ENCODE measurements around the gene EFEMP1.
A peak's percentile ranks its signal among the peaks of the same experiment; 100 is the strongest.

EFEMP1 gene

GRCh38 chr2:55916473-55917049 is 7.0 kb downstream of the EFEMP1 start:
- H3K4me3 ChIP-seq (replicated peaks in 1 of 2; ENCODE audit: low read depth in 2 of 2, low read length in 2 of 2): peak overlapping the region in 1 of 2 donors; percentile 24
- TF ChIP-seq CTCF (IDR thresholded peaks at IDR 0.05; ENCODE audit: low read depth, low read length): no peak
- peak in 1 of 2 donors; percentile 44 for DNase-seq (ENCODE audit: low read depth in 2 of 2)

- TF ChIP-seq CTCF (IDR thresholded peaks at IDR 0.05; ENCODE audit: low read depth, low read length): no peak
- H3K4me3 ChIP-seq (replicated peaks in 1 of 2; ENCODE audit: low read depth in 2 of 2, low read length in 2 of 2): no peak overlapping the region
- peak in 1 of 2 donors; percentile 14 for DNase-seq (ENCODE audit: low read depth in 2 of 2)
Observed at GRCh38 chr2:55914786-55915185, 8.8 kb downstream of the EFEMP1 start.

GRCh38 chr2:55912926-55913325 is 10.7 kb downstream of the EFEMP1 start:
- peak in 1 of 2 donors; percentile 19 for DNase-seq (ENCODE audit: low read depth in 2 of 2)
- H3K4me3 ChIP-seq (replicated peaks in 1 of 2; ENCODE audit: low read depth in 2 of 2, low read length in 2 of 2): no peak overlapping the region

GRCh38 chr2:55910077-55910476 is 13.5 kb downstream of the EFEMP1 start:
- no peak for TF ChIP-seq CTCF (IDR thresholded peaks at IDR 0.05; ENCODE audit: low read depth, low read length)
- no peak overlapping the region for H3K4me3 ChIP-seq (replicated peaks in 1 of 2; ENCODE audit: low read depth in 2 of 2, low read length in 2 of 2)
- DNase-seq (ENCODE audit: low read depth in 2 of 2): no peak

More at GRCh38 chr2:55912926-55913325, 10.7 kb downstream of the EFEMP1 start:
- TF ChIP-seq CTCF (IDR thresholded peaks at IDR 0.05; ENCODE audit: low read depth, low read length): no peak

GRCh38 chr2:55907686-55908085 is 15.9 kb downstream of the EFEMP1 start:
- no peak for TF ChIP-seq CTCF (IDR thresholded peaks at IDR 0.05; ENCODE audit: low read depth, low read length)
- no peak overlapping the region for H3K4me3 ChIP-seq (replicated peaks in 1 of 2; ENCODE audit: low read depth in 2 of 2, low read length in 2 of 2)
- no peak for DNase-seq (ENCODE audit: low read depth in 2 of 2)

- H3K4me3 ChIP-seq (replicated peaks in 1 of 2; ENCODE audit: low read depth in 2 of 2, low read length in 2 of 2): no peak overlapping the region
Observed at GRCh38 chr2:55906993-55907392, 16.6 kb downstream of the EFEMP1 start.

More at GRCh38 chr2:55906993-55907392, 16.6 kb downstream of the EFEMP1 start:
- no peak for DNase-seq (ENCODE audit: low read depth in 2 of 2)
- TF ChIP-seq CTCF (IDR thresholded peaks at IDR 0.05; ENCODE audit: low read depth, low read length): no peak
